ENCODE data around the gene ITIH2.
"Not testable (repeated sequence)": the region's sequence is repeated elsewhere in the genome, so short reads cannot be mapped to it uniquely, and the experiment has no call there.

Gene ITIH2

DNA sequence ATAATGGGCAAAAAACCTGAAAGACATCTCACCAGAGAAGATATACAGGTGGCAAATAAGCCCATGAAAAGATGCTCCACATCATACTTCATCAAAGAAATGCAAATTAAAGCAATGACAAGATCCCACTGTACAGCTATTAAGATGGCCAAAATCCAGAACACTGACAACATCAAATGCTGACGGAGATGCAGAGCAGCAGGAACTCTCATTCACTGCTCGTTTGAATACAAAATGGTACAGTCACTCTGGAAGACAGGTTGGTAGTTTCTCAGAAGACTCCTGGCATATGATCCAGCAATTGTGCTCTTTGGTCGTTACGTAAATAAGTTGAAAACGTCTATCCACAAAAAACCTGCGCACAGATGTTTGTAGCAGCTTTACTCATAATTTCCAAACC lies 49.1 kb downstream of the ITIH2 start:
- DNase-seq: no peak

DNA sequence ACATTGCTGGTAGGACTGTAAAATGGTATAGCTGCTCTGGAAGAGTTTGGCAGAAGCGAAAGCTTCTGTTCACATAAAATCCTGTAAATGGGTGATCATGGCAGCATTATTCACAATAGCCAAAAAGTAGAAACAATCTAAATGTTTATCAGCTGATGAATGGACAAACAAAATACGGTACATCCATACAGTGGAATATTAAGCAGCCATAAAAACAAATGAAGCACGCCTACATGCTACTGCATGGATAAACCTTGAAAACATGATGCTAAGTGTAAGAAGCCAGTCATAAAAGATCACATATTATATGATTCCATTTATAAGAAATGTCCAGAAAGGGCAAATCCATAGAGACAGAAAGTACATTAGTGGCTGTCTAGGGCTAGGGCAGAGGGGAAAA lies 52.0 kb downstream of the ITIH2 start:
- DNase-seq: no peak

DNA sequence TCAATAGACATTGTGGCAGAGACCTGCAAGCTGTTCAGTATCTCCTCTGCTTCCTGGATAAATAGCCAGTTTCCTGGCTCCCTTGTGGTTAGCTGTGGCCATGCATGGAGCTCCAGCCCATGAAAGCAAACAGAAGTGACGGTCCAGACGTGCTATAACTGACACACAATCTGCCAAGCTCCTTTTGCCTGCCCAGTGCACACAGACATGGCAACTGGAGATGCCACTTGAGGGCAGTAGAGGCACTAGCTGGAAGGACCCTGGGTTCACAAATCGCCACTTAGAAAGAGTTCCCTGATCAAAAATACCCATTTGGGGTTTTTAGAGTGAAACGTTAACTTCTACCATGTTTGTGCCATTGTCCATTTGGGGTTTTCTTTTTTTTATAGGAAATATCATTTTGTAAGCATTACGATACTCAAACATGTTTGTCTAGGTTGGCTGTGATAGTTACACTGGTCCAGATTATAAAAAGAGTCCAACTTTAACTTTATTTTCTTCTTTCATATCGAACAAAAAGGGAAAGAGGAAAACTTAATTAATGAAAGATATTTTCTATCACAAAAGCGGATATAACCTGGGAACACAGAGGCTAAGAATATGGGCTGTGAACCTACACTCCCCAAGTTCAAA lies 53.4 kb downstream of the ITIH2 start:
- peak in 1 of 2 donors; percentile 2 for DNase-seq

- DNase-seq: no peak
Measured at GRCh38 chr10:7763929-7764328, 60.8 kb downstream of the ITIH2 start.

DNA sequence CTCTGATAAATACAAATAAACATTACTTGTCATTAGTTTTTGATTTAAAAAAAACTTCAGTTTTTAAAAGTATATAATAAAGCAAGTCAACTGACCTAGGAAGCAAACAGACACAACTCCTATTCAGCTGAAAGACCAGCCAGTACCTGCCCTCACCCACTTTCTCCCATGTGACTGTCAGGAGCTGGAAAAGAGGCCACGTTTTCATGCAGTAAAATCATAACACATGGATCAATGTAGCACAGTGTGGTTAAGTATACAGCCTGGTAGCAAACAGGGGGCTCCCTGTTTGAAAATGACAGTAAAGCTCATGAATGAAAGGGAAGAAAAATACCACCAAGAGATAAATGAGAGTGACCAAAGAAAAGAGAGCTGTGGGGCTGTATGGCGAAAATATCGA lies 63.1 kb downstream of the ITIH2 start:
- DNase-seq: no peak

DNA sequence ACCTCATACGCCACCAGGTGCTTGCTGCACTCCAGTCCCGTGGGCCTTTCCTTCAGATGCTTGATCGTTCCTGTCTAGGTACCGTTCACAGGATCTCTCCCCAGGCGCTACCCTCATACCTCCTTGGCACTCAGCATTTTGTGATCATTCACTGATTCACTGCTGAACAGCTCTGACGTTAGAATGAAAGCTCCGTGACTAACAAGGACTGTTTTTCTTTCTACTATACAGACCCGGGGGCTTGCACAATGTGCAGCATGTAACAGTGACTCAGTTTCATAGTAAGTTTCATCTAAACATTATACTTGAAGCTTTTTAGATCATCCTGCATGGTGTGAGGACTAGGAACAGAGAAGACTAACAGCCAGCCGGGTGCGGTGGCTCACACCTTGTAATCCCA lies 64.1 kb downstream of the ITIH2 start:
- DNase-seq: no peak

DNA sequence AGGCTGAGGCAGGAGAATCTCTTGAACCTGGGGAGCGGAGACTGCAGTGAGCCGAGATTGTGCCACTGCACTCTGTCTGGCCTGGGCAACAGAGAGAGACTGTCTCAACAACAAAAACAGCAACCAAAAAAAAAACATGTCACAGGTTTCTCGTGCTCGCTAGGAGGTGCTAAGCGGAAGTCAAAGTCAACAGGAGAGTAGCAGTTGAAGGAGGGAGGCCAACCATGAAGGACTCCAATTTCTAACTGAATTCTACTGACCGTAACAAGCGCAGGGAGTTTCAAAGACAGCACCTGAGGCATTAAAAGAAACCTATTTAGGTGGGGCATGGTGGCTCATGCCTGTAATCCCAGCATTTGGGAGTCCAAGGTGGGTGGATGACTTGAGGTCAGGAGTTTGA lies 65.3 kb downstream of the ITIH2 start:
- no peak for DNase-seq

DNA sequence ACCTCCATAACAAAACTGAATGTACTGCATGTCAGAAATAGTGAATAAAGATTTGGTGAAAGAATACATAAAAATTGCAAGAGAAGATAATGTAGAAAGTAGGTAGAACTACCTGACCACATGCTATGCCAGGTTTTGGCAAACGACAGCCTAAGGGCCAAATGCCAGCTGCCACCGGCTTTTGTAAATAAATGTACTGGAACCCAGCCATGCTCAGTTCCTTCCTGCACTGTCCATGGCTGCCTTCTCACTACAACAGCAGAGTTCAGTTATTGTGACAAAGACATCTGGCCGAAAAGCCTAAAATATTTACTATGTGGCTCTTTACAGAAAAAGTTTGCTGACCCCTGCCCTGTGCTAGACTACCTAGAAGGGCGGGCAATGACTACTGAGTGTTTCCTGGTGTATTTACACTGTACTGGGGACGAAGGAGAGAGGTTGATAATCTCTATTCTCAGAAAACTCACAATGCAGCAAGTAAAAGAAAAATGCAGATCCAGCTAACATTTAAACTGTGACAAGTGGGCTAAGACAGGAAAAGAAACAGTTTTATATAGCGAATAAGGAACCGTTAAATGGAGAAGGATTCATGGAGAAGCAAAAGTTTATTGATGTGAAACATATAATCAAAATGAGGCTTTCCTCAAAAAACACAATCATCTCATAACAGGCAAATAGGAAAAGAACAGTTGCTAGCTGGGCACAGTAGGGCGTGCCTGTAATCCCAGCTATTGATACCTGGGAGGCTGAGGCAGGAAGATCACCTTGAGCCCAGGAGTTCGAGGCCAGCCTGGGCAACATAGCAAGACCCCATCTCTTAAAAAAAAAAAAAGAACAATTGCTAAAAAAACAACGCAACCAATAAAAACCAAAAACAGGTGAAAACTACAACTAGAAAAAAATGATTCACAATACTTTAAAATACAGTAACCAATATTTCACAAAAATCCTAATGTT lies 71.0 kb downstream of the ITIH2 start:
- DNase-seq: no peak

- no peak for DNase-seq
Measured at GRCh38 chr10:7776777-7777176, 73.7 kb downstream of the ITIH2 start.

GRCh38 chr10:7782194-7782593 lies 79.1 kb downstream of the ITIH2 start:
- DNase-seq: not testable (repeated sequence)

GRCh38 chr10:7786430-7786829 lies 83.3 kb downstream of the ITIH2 start:
- no peak for DNase-seq

DNA sequence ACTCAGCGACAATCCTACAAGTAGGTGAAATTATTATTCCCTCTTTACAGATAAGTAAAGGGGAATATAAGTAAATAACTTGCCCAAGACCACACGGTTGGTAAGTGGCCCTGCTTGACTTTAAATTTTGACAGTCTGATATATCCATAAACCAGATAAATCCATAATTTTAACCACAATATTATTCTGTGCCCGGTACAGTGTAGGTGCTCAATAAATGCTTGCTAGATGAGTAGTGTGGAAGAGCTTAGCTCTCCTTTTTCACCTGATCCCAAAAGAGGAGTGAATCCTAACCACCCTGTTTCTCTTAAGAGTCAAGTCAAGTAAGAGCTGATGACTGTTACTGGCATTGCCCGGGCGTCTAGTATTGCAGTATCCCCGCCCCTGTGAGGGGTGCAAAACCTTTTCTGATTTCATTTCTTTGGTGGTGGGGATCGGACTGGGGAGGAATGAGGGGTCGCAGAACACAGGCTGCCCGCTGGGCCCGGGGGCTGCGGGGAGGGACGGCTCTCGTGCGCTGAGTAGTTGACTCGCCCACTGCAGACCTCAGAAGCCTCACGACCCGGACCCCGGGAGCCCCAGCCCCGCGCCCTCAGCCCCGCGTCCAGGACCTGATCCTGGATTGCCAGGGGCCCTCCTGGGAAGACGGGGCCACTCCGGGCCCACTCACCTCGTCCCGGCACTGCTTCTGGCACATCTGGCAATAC lies 84.2 kb downstream of the ITIH2 start:
- DNase-seq: peak in 1 of 2 donors; percentile 3

DNA sequence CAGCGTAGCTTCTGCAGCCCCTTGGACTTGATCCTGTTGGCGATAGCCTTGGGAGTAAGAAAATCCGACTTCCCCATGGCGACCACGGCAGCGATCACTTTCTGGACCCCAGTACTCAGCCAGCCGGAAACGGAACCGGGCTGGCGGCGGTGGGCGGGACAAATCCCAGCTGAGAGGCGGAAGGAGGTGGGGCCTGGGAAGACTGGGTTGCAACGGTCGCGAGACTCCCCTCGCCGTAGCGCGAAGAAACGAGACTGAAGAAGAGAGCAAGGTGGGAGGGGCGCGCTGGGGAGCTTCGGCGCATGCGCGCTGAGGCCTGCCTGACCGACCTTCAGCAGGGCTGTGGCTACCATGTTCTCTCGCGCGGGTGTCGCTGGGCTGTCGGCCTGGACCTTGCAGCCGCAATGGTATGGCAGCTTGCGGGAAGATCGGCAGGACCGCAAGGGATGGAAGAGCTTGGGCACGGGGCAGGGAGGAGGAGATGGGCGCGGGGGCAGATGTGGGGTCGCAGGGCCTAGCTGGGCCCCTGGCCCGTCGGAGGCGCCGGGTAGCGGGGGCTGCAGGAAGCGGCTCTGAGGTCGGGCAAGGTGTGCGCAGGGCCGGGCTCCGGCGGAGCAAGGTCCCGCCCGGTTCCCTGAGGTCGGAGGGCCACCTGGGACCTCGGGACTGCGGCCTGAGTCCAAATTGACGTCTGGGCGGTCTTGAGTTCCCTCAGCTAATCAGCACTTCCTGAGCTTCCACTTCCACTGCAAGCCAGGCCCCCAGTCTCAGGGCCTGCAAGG lies 84.9 kb downstream of the ITIH2 start, which contains the start of the genes ATP5F1C and KIN:
TSS of gene ATP5F1C (plus strand) at position 321 of the 782 bp plus-strand sequence. CDS start at position 352, 31 bp downstream.
TSS of gene KIN (minus strand) at position 137 of the 782 bp plus-strand sequence. CDS start at position 77, 60 bp downstream.
- DNase-seq: peak; percentile 95

- no peak for DNase-seq
Measured at GRCh38 chr10:7788639-7789286, 85.6 kb downstream of the ITIH2 start.

DNA sequence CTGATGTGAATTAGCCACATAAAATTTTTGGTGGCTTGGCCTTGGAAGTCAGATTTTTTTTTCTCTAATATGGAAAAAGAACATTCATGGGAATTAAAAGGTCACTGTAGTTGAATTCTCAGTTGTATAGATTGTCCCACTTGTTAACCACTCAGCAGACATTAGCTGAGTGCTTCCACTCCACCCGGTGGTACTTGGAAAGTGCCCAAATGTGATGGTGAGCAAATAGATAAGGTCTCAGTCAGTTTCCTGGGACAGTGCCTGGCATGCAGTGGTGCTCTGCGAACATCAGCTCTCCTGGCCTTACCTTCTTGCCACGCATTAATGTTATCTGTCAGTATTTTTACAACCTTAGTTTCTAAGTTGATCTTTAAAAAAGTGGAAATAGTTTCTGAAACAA lies 86.3 kb downstream of the ITIH2 start:
- DNase-seq: no peak

GRCh38 chr10:7792541-7792940 lies 89.4 kb downstream of the ITIH2 start:
- DNase-seq: no peak

DNA sequence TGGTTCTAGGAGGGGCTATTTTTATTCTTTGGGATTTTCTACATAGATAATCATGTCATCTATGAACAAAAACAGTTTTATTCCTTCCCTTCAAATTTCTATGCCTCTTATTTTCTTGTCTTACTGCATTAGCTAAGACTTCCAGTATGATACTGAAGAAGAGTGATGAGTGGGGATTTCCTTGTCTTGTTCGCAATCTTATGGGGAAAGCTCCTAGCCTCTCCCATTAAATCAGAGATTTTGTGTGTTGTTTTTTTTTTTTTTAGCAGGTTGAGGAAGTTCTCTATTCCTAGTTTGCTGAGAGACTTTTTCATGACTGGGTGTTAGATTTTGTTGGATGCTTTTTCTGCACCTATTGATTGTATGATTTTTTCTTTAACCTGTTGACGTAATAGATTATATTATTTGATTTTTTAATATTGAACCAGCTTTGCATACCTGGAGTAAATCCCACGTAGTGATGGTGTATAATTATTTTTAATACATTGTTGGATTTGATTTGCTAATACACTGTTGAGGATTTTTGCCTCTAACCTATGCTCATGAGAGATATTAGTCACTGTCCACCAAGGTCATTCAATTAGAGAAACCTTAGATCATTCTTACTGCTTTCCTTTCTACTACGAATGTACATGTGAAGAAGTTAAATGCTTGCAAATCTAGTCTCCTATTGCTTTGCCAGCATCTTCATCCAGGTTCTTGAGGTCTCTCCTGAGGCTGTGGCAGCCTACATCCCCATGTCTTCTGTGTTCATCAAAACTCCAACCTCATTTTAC lies 91.3 kb downstream of the ITIH2 start:
- DNase-seq: no peak

DNA sequence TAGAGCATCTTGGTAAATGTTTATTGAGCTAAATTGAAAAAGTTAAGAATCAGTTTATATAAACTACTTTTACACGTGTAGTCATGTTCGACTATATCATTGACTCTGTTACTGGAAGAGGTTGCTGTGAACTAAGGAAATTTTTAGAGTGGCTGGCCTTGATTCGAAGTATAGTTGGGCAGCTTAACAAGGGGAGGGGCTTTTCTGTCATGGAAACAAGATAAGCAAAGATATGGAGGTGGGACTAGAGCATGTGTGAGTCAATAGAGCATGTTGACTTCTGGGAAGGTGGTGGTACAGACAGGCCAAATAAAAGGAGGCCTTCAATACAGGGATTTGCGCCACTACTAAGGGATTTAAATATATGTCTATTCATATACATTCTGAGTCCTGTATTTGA lies 92.5 kb downstream of the ITIH2 start:
- no peak for DNase-seq

DNA sequence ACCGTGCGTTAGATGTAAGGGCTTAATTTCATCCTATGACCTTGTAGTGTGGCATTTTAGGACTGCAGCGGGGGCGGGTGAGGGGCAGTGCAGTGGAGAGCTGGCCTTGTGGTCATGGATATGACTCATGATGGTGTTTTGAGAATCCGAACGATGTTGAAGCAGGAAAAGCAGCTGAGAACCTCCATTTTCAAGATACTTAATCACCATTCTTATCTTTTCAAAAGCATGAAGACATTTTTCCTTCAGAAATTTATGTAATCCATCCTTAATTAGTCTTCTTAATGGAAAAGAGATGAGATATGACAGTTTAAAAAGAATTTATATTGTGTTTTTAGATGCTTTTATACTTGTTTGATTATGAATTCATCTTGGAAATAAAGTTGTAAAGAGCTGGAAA lies 94.5 kb downstream of the ITIH2 start:
- DNase-seq: no peak

Data from stimulated activated CD4-positive, alpha-beta T cell treated with anti-CD3 and anti-CD28 coated beads, Interleukin-2, amount 100 ng/mL, for 48 hours (primary cell).